Right hindlimb (tissue), 1 donor: ENCODE results near the gene CNFN.

Source experiments
- DNase-seq: peaks from one replicate; pipeline ENCODE4 v3.0.0-alpha.2; 2018

CNFN gene

DNA sequence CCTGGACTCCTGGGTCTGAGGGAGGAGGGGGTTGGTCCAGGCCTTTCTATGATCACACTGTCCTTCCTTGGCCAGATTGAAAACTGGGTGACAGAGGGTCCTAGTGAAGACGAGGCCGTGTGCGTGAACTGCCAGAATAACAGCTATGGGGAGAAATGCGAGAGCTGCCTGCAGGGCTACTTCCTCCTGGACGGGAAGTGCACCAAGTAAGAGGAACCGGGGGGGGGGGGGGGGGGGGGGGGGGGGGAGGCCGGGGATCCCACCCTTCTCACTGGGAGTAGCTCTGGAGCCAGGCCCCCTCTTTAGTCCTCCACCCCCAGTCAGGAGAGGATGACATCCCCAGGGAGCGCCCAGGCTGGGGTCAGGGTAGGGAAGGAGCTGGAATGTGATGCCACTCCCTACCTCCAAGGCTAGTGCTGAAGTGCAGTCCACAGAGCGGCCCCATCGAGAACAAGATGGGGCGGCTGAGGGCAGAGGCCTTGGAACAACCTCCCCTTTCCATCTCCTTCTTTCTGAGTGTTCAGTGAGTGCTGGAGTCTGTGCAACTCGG is 19.4 kb downstream of the CNFN start:
- no peak for DNase-seq

DNA sequence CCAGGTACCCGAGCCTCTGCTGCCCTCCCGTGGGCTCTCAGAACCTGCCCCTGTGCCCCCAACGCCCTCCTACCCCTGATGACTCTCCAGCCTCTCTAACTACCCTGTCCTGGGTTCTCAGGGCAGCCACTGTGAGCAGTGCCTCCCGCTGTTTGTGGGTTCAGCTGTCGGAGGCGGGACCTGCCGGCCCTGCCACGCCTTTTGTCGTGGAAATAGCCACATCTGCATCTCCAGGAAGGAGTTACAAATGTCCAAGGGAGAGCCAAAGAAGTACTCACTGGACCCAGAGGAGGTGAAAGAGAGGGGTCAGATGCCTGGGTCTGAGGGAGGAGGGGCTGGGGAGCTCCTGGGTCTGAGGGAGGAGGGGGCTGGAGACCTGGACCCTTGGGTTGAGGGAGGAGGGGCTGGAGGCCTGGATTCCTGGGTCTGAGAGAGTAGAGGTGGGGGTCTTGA is 20.0 kb downstream of the CNFN start:
- DNase-seq, result no peak

DNA sequence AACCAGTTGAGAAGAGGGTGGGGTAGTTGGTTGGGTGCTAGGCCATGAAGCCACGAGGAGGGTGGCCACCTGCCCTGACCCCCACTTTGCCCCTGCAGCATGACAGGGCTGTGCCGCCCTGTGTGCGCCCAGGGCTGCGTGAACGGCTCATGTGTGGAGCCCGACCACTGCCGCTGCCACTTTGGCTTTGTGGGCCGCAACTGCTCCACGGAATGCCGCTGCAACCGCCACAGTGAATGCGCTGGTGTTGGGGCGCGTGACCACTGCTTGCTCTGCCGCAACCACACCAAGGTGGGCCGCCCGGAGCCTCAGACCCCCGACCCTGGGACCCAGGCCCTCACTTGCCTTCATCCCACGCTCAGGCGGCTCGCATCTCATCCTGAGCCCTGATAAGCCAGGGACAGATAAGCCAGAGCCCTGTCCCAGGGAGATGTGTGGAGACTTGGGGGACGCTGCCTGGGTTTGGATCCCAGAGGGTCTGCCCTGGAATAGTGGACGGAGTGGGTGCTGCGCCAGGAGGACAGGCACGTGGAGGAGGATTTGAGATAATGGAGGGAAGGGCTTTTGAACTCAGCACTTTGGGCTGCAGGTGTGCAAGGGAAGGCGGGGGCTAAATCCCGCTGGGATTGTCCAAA is 20.5 kb downstream of the CNFN start:
- no peak for DNase-seq

DNA sequence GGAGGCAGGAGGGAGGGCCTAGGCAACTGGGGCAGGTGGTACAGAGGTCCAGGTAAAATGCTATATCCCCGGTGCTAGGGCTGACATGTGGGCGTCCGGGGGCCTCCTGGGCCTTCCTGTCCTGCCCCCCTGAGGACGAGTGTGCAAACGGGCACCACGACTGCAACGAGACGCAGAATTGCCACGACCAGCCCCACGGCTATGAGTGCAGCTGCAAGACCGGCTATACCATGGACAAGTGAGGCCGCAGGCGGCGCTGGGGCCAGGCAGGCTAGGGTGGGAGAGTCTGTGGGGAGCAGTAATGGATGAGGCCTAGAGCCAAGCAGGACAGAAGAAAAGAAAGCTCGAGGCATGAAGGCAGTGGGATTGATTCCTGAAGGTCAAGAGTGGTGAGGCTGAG is 21.3 kb downstream of the CNFN start:
- DNase-seq, result no peak

DNA sequence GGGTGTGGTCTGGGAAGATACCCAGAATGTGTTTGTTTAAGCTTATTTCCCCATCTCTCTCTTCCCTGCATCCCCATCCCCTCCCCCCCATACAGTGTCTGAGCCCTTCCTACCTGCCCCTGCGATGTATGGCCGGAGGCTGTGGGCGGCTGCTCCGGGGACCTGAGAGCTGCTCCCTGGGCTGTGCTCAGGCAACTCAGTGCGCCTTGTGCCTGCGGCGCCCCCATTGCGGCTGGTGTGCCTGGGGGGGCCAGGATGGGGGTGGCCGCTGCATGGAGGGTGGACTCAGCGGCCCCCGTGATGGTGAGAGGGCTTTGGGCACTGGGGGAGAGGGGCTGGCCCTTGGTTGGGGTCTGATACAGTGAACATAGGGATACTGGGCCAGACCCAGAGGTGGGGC is 21.7 kb downstream of the CNFN start:
- no peak for DNase-seq

DNA sequence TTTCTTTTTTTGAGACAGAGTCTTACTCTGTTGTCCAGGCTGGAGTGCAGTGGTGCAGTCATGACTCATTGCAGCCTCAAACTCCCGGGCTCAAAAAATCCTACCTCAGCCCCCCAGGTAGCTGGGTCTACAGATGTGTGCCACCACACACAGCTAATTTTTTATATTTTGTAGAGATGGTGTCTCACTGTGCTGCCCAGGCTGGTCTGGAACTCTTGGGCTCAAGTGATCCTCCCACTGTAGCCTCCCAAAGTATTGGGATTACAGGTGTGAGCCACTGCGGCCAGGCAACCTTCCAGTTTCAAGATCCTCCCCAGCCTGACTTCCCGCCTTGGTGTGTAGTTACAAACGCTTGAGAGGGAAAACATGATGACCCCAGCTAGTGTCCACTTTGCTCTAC is 22.2 kb downstream of the CNFN start:
- no peak for DNase-seq

DNA sequence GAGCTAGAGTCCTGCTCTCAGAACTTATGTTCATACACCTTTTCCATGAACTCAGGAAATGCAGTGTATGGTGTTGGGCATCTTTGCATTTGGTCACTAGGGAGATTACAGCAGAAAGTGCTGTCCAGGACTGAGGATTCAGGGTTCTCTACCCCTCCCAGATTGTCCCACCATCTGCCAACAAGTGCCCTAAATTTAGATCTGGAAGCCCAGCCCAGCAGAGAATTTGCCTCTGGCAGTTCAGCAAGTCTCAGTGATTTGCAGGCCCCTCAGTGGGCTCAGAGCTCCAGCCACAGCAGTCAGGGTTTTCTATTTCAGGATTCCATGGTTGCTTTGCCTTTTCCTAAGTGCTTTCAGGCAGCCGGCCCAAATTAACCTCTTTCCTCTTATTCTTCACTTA is 23.4 kb downstream of the CNFN start:
- DNase-seq, result no peak

DNA sequence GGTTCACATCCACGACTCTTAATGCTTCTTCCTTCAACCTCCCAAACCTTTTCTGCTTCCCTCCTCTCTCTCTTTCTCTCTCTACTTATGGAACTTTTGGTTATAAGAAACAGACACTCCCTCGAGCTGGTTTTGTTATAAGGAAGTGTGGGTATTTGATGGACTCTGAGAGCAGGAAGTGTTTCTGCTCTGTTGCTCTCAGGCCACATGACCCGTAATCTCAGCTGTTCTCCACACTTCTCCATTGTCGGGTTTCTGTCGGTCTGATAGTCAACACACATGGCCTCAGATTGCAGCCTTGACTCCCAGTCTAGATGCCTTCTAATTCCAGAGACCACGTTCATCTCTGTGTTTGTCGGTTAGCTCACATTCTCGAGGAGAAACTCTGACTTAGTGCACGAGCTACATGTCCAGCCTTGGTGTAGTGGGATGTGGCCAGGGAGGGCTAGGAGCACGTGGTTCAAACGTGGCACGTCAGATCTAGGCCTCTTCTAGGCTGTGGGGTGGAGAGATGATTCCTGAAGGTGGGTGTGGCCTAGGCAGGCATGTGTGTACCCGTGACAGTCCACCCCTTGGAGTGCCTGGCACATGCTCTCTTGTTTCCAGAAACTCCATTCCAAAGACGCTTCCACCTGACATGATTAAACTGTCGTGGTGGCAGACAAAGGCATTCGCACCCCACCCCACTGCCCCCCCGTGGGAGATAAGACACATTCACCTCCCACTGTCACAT is 26.3 kb downstream of the CNFN start:
- no peak for DNase-seq

DNA sequence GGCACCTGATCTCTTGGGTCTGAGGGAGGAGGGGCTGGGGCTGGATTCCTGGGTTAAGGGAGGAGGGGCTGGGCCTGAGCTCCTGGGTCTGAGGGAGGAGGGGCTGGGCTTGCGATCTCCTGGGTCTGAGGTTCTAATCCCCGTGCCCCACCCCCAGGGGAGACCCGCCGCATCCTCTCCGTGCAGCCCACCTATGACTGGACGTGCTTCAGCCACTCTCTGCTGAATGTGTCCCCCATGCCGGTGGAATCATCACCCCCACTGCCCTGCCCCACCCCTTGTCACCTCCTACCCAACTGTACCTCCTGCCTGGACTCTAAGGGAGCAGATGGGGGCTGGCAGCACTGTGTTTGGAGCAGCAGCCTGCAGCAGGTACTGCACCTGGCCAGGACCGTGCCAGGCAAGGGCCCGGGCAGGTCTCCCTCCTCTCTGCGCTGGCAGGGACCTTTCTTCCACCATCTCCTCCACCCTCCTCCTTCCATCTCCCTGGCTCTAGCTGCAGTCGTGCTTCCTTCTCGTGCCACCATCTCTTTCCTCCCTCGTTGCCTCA is 27.1 kb downstream of the CNFN start:
- DNase-seq, result no peak

DNA sequence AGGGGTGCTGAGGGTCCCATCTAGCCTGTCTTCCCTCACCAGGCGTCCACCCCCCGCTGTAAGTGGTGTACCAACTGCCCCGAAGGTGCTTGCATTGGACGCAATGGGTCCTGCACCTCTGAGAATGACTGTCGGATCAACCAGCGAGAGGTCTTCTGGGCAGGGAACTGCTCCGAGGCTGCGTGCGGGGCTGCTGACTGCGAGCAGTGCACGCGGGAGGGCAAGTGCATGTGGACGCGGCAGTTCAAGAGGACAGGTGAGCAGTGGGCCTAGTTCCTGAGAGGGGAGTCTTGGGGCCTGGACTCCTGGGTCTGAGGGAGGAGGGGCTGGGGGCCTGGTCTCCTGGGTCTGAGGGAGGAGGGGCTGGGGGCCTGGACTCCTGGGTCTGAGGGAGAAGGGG is 27.8 kb downstream of the CNFN start:
- DNase-seq, result no peak

DNA sequence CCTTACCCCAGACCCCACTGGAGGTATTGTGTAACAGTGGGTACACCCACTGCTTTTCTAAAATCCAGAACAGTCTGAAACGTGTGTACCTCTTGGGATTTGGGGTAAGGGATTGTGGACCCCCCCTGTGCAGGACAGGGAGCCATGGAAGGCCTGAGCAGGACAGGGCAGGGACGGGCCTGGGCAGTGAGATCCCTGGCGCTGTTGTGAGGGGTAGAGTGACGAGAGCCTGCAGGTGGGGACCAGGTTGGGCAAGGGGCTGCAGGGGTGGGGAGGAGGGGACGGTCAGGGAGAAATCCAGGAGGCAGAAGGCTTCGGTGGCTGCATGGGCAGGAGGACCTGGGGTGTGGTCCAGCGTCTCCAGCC is 28.6 kb downstream of the CNFN start:
- DNase-seq, result no peak

DNA sequence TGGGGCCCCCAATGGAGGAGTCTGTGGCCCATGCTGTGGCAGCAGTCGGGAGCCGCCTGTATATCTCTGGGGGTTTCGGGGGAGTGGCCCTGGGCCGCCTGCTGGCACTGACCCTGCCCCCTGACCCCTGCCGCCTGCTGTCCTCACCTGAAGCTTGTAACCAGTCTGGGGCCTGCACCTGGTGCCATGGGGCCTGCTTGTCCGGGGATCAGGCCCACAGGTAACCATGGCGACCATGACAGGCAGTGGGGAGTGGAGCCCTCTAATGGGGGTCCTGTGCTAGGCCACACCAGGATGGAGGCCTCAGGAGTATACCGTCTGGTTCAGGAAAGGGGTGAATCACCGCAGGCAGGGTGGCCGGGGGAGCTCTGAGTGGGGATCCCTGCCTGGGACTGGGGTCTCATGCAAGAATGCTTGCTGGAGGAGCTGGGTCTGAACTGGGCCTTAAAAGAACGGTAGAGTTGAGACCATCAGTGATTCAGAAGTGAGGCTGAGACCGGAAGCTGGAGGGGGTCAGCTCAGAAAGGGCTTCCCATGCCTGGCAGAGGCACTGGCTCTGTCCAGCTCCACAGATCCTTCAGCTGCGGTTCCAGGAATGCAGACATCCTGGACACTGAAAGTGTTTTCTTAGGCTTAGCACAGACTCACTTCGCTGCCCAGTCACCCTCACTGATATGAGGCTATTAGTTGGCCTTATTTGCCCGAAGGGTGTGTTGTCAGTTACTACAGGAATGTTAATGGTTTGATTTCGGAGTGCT is 29.1 kb downstream of the CNFN start:
- no peak for DNase-seq

DNA sequence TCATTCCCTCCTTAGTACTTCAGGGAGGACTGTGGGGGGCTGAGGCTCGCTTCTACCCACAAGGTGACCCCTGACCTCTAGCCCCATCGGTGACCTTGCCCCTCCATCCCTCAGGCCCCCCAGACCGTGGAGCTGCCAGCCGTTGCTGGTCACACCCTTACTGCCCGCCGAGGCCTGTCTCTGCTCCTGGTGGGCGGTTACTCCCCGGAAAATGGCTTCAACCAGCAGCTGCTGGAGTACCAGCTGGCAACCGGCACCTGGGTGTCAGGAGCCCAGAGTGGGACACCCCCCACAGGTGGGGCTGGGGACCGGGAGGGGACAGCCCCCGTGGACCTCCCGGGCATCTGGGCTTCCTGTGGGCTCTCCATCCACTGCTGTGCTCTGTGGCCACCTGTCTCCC is 32.8 kb downstream of the CNFN start:
- no peak for DNase-seq

DNA sequence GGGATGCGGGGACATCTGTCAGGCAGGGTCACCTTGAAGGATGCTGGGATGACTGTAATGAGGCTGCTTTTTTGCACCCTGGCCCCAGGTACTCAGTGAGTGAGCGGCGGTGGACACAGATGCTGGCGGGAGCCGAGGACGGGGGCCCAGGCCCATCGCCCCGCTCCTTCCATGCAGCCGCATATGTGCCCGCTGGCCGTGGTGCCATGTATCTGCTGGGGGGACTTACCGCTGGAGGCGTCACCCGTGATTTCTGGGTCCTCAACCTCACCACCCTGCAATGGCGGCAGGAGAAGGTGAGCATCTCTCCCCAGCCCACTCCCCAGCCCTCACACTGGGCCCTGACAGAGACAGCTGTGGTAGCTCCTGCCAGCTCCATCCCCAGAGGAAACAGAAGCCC is 33.4 kb downstream of the CNFN start:
- no peak for DNase-seq

DNA sequence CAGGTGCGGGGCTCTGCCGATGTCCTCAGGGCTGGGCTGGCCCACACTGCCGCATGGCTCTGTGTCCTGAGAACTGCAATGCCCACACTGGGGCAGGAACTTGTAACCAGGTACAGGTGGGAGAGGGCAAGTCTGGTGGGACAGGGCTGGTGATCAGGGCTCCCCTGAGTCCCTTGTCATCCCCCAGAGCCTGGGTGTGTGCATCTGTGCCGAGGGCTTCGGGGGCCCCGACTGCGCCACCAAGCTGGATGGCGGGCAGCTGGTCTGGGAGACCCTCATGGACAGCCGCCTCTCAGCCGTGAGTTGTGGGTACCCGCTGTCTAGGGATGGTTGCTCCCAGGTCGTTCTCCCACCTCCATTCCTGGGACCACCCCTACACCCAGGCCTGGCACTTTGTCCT is 34.2 kb downstream of the CNFN start:
- DNase-seq, result no peak

DNA sequence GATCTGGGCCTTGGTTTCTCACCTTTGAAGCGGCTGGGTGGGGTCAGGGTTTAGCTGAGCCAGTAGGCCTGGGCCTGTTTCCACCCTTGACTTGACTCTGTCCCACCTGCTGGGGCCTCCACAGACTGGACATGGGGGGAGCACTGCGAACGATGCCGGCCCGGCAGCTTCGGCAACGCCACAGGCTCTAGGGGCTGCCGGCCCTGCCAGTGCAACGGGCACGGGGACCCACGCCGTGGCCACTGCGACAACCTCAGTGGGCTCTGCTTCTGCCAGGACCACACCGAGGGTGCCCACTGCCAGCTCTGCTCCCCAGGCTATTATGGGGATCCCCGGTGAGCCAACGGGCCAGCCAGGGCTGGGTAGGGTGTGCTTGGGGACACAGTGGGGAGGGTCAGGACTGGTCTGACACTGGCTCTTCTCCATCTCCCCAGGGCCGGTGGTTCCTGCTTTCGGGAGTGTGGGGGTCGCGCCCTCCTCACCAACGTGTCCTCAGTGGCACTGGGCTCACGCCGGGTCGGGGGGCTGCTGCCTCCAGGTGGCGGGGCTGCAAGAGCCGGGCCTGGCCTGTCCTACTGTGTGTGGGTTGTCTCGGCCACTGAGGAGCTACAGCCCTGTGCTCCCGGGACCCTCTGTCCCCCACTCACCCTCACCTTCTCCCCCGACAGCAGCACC is 36.6 kb downstream of the CNFN start:
- no peak for DNase-seq

DNA sequence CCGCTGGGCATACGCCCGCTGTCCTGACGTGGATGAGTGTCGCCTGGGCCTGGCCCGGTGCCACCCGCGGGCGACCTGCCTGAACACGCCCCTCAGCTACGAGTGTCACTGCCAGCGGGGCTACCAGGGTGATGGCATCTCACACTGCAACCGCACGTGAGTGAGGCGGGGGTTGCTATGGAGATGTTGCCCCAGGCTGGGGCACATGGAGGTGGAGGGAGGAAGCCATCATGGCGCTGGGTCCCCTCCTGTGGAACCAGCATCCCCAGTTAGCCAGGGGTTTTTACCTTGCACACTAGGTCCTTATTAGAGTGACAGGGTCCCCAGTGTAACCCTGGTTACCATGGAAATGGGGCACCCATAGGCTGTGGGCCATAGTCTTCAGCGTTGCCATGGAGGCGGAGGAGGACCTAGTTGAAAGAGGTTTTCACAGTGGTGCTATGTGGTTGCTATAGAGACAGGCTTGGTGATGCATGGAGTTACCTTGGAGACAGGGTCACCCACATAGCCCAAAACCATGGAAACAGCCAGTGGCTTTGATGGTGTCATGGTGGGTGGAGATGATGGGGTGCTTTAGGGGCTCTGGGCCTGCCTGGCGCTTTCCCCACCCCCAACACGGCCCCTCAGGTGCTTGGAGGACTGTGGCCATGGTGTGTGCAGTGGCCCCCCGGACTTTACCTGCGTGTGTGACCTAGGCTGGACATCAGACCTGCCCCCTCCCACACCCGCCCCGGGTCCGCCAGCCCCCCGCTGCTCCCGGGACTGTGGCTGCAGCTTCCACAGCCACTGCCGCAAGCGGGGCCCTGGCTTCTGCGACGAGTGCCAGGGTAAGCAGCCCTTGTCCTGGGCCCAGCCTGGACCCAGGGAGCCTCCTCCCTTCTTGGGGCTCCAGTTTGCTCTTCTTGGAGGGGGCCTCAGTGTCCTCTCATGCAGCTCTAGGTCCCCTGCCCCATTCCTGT is 37.5 kb downstream of the CNFN start:
- DNase-seq, result no peak

DNA sequence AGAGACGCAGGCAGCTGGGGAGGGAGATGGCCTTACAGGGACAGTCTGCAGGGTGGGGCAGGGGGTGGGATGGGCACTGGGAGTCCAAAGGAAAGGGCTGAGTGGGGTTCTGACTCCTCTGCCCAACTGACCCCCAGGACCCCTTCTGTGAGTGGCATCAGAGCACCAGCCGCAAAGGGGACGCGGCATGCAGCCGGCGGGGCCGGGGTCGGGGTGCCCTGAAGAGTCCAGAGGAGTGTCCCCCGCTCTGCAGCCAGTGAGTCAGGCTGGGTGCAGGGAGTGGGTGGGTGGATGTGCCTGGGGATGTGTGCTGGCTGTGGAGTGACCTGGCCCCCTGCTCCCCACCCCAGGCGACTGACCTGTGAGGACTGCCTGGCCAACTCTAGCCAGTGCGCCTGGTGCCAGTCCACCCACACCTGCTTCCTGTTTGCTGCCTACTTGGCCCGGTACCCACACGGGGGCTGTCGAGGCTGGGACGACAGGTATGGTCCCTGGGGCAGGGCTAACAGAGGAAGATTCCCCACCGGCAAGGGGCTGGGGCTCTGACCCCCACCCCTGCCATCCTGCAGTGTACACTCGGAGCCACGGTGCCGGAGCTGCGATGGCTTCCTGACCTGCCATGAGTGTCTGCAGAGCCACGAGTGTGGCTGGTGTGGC is 38.9 kb downstream of the CNFN start:
- no peak for DNase-seq

DNA sequence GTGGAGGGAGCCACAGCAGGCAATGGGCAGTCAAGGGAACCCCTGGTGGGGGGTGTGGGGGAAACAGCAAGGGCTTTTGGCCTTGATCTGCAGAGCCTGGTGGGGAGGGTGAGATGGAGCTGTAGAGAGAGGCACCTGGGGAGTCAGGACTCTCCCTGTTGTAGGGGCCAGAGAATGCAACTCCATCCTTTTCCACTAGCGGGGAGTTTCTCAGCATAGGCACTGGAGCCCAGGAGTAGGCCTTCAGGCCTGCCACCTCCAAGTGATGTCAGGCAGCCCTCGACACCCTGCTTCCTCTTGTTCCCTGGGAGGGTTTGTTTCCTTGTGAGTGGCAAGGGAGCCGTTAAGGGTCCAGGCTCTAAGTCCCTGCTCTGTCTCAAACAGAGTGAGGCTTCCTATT is 39.7 kb downstream of the CNFN start:
- DNase-seq, result no peak

DNA sequence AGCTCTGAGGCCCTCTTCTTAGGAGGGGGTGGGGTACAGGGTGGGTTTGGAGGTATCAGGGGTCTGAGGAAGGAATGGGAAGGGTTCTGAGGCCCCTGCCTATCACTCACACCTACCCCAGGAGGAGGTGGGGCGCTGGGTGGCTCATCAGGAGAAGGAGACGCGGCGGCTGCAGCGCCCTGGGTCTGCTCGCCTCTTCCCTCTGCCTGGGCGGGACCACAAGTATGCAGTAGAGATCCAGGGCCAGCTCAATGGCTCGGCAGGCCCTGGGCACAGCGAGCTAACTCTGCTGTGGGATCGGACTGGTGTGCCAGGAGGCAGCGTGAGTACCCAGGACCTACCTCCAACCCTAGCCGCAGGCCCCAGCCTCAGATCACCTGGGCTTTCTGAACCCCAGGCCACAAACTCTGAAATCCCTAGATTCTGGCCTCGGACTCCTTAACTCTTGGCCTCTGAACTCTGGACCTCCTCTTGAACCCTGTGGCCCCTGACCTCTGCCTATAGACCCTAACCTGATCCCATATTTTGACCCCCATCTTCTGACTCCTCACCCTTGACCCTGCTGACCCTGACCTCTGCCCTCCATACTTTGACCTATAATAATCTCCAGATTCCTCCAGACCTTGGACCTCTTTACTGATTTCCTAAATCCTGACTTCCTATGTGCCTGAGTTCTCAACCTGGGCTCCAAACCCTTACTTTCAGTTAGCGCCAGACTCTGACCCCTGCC is 40.6 kb downstream of the CNFN start:
- no peak for DNase-seq

DNA sequence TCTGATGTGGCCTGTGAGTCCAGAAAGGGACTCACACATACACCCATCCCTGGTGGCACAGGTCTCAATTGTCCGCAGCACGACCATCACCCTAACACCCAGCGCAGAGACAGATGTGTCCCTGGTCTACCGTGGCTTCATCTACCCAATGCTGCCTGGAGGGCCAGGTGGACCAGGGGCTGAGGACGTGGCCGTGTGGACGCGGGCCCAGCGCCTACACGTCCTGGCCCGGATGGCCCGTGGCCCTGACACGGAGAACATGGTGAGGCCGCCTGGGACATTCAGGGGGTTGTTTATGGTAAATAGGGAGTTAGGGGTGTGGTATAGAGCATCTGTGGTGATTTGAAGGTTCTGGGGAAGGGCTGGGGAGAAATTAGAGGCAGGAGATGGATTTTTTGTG is 41.9 kb downstream of the CNFN start:
- no peak for DNase-seq
